Adrenal gland (tissue), 5 donors: Measurements from ENCODE around the gene CERT1.

ENCODE experiments used
- CTCF ChIP-seq, 6 experiments: fragments of 450-650 bp in 4 of 6; fragments of 200-600 bp in 2 of 6; sonication (generic) in 1 of 6; IDR thresholded peaks; 1 replicate in 5 of 6; 2 replicates in 1 of 6; pipeline versions ENCODE4 v1.5.1 to v1.8.0; 2016 to 2021; ENCODE audit warnings: antibody characterized with exemption in 6 of 6, mild to moderate bottlenecking in 2 of 6, moderate library complexity in 1 of 6
- POLR2A ChIP-seq, 2 donors: fragments of 450-650 bp; IDR thresholded peaks; one replicate each; pipeline ENCODE4 v1.6.1; 2017; ENCODE audit warnings: antibody characterized with exemption in 2 of 2, mild to moderate bottlenecking in 2 of 2, moderate library complexity in 1 of 2
- donor health status: DM: no; HTN: no; CAD: no.

- TF ChIP-seq POLR2A (IDR thresholded peaks at IDR 0.05) (no peak), CTCF (IDR thresholded peaks at IDR 0.05) (peak in 3 of 6 experiments; percentile 10 to 40 (median 27))
These were observed 72.7 kb downstream of the CERT1 start for GRCh38 chr5:75438722-75439121.
